VCaP (cell line): ENCODE results near the gene ARHGAP22.

ENCODE experiments used
- H3K27ac ChIP-seq: fragments of 450-650 bp; 2 replicates; pipeline ENCODE4 v1.5.1; 2017
- TF ChIP-seq, protein P1 (sequence below): fragments of 450-650 bp; conservative IDR thresholded peaks from 2 replicates; pipeline ENCODE4 v1.5.1; 2017; ENCODE audit warnings: mild to moderate bottlenecking, moderate library complexity

ARHGAP22 gene

DNA sequence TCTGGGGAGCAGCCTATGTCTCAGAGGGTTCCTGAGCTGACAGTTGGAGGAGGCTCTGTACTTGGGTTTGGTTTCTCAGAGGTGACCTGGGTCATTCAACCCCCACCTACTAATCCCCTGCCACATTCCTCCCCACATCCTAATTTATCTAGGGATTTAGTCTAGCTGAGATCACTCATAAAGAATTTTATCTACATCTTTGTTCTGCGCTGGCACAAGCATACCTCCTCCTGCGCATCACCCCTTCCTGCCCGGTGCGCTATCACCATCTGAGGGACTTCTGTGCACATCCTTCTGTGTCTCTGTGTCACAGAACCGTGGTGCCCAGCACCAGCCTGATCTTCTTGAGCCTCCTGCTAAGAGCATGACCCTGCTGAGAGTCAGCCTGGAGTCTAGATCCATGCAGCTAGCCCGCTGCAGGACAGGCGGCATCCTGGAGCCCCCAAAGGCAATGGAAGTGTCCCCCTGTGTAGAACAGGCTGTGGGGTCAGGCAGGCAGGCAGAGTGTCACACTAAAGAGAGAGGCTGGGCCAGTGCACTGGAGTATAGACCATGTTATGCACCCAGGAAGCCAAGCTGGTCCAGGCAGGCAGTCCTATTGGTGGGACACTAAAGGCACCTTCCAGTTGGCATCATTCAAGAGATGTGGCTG, 63.6 kb downstream of the ARHGAP22 start:
- no peak overlapping the region for H3K27ac ChIP-seq
- TF ChIP-seq, protein P1, sequence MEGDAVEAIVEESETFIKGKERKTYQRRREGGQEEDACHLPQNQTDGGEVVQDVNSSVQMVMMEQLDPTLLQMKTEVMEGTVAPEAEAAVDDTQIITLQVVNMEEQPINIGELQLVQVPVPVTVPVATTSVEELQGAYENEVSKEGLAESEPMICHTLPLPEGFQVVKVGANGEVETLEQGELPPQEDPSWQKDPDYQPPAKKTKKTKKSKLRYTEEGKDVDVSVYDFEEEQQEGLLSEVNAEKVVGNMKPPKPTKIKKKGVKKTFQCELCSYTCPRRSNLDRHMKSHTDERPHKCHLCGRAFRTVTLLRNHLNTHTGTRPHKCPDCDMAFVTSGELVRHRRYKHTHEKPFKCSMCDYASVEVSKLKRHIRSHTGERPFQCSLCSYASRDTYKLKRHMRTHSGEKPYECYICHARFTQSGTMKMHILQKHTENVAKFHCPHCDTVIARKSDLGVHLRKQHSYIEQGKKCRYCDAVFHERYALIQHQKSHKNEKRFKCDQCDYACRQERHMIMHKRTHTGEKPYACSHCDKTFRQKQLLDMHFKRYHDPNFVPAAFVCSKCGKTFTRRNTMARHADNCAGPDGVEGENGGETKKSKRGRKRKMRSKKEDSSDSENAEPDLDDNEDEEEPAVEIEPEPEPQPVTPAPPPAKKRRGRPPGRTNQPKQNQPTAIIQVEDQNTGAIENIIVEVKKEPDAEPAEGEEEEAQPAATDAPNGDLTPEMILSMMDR = no peak

DNA sequence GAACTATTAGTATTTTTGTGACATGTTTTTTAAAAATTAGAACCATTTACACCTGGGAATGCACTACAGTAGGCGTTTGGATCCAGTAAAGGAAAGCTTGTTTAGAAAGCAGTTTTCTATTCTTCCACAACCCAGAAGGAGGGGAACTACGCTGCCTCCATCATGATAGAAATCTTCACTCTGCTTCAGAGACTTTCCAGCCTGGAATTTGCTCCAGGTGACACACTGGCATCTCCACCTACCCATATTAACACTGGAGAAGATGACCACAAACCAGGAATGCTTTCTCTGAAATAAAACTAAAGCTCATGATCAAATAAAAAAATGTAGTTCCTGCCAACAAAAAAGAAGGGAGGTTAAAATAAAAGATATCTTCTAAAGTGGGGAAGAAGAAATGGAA, 66.3 kb downstream of the ARHGAP22 start:
- TF ChIP-seq, protein P1 = no peak
- H3K27ac ChIP-seq = no peak overlapping the region

DNA sequence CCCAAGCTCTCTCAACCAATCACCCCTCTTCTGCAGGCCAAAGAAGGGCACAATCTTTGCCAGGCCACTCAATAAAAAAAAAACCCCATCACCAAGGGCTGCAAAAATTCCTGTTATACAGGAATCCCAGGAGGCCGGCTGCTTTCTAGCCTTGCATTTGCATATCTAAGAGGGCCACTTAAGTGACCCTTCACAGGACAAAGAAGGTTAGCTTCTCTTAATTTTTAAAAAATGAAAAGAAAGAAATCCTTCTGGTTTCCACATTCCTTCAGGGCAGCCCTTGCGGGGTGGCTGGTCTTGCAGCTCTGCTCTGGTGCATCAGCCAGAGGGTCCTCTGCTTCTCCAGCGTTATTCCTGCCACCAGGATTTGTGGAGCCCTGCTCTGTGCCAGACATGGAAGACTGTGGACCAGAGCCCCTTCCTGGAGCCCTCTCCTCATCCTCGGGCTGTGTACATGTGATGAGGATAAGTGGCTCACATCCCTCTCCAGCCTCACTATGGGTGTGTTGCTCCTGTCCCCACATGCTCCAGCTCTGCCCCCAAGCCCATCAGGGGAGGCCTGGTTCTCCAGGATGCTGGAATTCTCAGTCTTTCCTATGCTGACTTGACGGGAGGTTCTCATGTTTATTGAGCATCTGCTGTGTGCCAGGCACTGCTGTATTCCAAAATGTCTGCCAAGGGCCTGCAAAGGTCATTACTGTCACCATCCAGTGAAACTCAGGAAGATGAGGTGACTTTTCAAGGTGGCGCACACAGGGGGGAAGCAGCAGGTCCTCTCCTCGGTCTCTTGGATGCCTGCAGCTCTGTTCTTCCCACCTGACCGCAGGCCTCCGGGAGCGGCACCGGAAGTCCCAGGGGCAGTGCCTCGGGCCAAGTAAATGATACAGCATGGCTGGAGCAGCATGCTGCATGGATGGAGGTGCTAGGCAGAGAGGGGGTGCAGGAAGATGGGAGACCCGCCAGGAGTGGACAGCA, 67.7 kb downstream of the ARHGAP22 start:
- H3K27ac ChIP-seq = no peak overlapping the region
- TF ChIP-seq, protein P1 = no peak

DNA sequence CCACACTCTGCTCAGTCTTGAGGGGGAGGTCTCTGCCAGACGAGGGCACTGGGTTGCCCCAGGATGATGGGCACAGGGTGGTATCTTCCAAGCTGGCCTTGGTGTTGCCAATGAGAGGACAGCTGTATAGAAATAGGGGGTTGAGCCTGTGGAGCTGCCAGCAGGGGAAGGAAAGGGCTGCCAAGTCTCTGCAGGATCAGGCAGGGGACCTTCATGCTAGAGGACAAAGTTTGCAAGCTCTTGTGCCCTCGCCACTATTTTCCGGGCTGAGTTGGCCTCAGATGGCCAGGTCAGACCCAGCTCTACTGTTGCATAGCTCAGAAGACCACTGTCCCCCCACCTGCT, 68.7 kb downstream of the ARHGAP22 start:
- TF ChIP-seq, protein P1 = no peak
- H3K27ac ChIP-seq = no peak overlapping the region

DNA sequence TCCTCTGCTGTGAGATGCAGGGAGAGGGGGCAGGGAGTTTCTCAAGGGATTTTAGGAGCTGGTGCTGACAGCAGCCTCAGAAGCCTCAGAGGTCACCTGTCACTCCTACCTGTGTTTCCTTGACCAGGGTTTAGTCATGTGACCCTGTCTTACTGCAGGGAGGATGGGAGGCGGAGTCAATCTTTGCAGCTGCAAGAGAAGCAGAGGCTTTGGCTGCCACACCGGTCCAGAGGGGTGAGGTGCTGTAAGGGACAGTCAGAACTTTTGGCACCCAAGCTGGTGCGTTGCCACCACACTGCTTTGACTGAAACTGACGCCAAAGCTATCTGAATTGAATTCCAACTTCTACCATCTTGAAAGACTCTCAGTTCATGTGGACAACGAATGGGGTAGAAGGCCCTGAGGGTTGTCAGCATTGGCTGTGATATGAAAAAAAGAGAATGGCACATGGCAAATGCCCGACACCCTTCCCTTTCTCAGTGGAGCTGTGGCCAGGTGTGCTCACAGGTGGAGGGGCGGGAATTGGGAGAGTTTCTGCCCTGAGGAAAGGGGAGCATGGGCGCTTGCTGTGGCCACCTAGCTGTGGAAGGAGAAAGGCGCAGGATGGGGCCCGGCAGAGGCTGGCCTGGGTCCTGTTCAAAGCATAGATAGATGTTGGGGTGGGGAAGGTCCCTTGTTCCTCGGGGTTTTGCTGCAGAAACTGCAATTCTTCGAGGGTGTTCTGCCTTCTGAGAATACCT, 69.3 kb downstream of the ARHGAP22 start:
- H3K27ac ChIP-seq = no peak overlapping the region
- TF ChIP-seq, protein P1 = no peak

DNA sequence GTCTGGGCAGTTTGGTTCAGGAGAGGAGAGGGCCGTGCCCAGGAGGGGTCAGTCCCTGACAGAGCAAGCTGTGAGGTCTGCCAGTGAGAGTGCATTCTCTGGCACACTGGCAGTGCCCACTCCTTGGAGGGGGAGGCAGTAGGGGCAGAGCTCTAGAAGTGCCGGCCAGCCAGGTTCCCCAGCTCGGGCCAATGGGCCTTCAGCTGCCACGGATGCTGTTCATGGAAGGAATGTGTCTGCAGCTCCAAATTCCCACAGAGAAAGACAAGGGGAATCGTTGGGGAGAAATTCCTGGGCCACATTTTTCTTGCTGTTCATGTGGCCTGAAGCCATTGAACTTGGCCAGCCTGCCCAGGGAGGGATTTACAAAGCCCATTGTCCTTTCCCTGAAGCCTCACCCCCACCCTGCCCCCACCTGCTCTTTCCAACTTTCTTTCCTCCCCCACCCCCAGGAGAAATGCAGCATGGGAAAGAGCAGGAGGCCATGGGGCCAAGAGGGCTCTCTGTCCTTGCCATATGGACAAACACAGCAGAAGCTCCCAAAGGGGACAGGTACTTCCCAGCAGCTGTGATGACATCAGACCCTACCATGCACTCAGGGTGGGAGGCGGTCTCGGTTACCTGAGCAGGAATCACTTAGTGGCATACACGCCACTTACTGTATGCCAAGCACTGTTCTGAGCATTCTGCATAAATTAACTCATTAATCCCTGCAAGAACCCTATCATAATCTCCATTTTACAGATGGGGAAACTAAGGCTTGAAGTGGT, 70.7 kb downstream of the ARHGAP22 start:
- H3K27ac ChIP-seq = no peak overlapping the region
- TF ChIP-seq, protein P1 = no peak
